HG03095 (cell line): ENCODE results near the gene FHIT.
"Not testable (repeated sequence)": the region's sequence is repeated elsewhere in the genome, so short reads cannot be mapped to it uniquely, and the experiment has no call there.

Experiments
- ATAC-seq: cut with Tn5 transposase; IDR thresholded peaks from one replicate; pipeline ENCODE4 v1.9.1; 2021; ENCODE audit warnings: moderate library complexity; ENCODE audit not compliant: unreplicated experiment

Gene FHIT

GRCh38 chr3:61117045-61117898 lies 134.0 kb downstream of the FHIT start:
- no peak for ATAC-seq

GRCh38 chr3:61114316-61114953 lies 136.8 kb downstream of the FHIT start:
- no peak for ATAC-seq

DNA sequence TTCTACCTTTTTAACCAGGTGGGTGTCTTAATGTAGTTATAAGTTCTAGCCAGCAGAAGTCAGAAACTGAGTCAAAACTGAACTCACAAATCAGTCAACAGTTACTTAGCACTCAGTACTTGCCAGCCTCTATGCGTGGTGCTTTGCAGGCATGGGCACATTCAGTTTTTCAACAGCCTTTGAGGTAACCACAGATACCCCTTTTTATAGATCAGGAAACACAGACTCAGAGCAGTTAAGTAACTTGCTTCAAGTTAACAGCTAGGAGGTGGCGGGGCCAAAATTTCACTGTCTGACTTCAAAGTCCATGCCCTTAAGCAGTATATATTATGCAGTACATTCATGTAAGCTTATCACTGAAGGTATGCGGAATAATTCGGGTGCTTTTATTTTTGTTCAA lies 139.4 kb downstream of the FHIT start:
- ATAC-seq: no peak

DNA sequence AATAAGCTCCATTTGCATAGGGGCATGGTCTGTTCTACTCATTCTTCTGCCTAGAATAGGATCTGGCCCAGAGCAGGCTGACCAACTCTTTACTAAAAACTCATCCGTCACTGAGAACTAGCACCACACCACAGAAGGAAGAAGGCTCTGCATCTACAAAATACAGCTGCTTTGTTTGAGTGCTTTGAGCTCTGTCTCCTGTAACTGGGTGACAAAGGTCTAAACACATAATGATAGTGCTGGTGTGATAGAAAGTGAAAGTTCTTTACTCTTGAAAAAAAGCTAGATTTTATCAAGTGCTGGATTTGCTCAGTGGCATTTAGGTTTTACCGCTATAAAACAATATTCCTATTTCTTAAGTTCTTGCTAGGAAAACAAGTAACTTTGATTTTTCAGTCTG lies 140.7 kb downstream of the FHIT start:
- peak; percentile 46 for ATAC-seq

DNA sequence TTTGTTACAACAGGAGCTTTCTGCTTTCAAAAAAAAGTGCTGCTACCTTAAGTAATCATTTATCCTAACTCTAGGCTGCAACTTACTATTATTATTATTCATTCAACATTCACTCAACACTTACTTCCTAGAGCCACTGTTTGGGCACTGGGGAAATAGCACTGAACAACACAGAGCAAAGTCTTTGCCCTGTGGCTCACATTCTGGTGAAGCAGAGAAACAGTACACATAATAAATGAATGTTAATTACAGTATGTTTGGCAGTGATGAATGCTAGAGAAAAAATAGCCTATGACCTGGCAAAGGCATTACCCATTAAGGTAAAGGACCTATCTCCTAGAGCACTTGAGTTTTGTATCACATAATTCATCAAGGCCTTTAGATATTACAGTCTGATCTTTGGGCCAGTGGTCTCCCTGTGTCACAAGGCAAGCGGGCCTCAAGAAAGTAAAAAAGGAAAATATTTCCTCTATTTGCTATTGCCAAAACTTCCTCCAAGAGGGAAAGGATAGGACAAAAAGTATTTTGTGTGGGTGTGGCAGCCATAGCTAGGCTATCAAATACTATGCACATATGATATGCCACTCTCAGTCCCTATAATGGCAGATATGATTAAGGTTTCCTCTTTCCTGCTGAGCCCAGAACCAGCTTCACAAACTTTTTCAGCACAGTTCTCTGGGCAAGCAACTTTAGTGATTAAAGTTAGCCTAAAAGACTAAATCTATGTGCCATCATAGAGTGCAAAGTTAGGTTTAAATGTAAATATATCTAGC lies 142.8 kb downstream of the FHIT start:
- ATAC-seq: no peak

DNA sequence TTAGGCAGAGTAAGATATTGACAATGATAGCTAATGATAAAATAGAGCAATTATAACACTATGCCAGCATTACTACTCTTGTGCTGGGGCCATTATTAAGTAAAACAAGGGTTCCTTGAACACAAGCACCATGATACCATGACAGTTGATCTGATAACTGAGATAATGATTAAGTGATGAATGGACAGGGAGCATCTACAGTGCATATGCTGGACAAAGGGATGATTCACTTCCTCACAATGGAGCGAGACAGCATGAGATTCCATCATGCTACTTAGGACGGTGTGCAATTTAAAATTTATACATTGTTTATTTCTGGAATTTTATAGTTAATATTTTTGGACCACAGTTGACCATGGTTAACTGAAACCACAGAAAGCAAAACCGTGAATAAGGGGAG lies 156.6 kb downstream of the FHIT start:
- ATAC-seq: no peak

DNA sequence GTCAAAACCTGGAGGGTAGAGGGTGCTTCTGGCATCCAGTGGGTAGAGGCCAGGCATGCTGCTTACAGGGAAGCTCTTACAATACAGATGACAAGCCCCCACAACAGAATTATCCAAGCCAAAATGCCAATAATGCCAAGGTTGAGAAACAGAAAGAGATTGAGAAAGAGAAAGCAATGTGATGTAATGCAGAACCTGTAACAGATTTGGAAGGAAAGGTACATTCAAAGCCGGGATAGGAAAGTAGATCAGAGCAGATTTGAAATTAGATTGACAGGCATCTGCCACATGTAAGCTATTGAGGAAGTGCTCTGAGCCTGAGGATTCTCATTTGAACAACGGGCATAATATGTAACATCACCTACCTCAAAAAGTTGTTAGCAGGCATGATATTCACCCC lies 157.9 kb downstream of the FHIT start:
- ATAC-seq: no peak

DNA sequence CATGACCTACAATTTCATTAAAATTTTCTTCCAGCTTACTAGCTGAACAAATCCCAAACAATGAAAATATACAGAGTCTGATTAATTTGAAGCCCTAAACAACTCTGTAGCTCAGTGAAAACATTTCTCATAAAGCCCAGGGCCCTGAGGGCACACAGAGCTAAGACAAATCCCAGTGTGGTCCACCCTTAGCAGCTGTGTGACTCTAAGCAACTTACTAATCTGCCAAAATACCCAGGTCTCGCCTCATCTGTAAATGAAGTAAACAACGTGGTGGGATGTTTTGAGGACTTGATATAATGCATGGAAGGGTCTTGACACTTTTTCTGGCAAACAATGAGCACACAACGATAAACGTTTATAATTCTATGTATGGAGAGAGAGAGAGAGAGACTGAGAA lies 158.4 kb downstream of the FHIT start:
- ATAC-seq: no peak

DNA sequence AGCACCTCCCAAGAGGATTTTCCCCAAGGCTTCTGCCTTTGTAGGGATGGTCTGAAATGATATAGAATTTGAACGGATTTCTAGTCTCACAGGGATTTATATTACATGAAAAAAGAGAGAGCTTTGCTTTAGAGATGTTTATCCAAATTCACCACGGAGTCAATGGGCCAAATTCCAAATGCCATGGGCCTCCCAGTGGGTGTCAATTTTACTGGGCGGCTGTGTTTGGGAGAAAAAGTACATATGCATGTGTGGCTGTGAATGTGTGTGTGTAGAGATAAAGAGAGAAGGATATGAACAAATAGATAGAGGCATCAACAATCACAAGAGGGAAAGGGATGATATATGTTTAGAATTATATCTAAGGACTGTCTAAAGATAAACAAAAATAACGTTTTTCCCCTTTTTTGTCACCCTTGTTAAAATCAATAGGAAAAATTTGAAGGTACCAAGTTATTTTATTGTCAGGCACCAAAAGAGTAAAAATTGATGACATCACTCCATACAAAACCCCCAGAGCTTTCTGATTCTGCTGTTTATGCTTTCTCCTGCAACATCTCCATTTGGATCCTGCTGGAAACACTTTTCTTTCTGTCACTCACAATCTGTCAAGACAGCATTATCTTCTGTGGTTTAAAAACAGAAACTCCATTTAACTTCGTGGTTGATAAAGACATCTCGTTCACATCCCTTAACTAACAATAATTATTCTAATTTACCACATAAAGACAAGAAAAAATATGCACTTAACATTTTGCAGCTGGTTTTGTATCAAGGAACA lies 160.7 kb downstream of the FHIT start:
- no peak for ATAC-seq

DNA sequence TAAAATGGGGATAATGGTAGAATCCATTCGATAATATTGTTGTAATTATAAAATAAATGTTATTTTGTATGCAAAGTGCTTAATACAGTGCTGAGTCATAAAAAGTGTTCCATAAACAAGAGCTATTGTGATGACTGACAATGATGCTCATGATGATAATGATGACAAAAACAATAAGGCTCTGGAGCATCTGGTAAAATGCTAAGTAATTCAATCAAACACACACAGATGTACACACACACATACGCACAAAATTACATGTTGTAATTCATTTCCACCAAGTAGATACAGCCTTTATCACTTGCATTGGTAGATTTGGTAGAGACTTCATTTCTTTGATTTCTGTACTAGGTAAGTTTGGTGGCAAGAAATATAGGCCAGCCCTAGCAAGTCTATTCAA lies 163.8 kb downstream of the FHIT start:
- no peak for ATAC-seq

- no peak for ATAC-seq
Measured at GRCh38 chr3:61081554-61081953, 169.7 kb downstream of the FHIT start.

DNA sequence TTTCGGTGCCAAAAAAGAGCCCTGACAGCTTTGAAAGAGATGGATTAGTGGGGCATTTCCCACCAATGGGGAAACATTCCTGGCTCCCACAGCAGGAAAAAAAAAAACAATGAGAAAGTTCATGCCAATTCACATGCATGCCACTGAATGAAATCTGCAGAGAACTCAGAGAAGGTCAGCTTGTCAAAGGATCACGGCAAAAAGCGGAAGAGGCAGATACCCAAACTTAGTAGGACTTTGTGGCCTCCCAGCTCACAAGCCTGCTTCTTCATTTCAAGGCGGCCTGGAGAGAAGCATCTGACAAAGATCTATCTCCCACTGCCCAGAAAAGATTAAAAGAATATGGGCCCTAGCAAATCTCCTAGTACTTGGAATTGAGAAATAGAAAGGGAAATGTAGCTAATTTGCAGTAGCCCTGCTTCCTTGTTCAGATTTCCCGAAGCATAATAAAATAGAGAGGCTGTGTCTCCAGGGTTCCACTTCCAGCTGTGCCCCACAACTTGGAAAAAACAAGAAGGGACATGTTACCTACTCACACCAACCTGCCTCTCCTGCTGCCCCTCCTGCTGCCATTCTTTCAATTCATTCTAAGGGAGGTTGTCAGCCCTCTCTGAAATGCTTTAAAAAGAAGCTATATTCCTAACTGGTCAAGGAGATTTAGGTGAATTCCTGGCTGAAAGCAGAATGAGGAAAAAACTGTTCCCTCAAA lies 170.4 kb downstream of the FHIT start:
- ATAC-seq: no peak

DNA sequence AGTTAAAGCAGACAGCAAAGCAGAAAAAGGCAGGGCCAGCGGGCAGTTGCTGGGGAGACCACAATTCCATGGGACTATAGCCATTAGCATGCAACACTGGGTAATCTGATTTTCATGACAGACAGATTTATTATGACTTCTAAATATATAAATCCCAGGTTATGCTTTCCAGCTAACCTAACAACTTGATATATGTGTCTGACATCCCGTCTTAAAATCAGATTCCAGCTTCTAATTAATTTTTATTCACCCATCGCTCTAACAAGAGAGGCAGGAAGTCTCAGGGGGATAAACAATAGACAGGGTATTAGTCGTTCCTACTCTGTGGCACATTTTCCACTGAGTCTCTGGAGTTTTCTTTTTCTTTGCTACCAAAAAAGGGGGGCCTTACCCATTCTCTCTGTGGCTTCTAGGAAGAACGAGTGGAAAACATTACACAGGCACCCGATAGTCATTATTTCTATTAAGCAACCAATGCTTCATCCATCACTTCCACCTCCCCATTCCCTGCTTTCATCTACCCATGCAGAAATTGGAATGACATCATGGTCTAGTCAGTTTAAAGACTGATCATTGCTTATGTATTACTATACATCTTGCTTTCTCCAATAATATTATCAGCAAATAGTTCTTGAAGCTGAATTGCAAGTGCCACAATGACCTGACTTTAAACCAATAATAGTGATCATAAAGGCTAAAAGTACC lies 173.1 kb downstream of the FHIT start:
- no peak for ATAC-seq

GRCh38 chr3:61077551-61077950 lies 173.7 kb downstream of the FHIT start:
- ATAC-seq: no peak

- ATAC-seq: no peak
Measured at GRCh38 chr3:61074783-61075182, 176.5 kb downstream of the FHIT start.

DNA sequence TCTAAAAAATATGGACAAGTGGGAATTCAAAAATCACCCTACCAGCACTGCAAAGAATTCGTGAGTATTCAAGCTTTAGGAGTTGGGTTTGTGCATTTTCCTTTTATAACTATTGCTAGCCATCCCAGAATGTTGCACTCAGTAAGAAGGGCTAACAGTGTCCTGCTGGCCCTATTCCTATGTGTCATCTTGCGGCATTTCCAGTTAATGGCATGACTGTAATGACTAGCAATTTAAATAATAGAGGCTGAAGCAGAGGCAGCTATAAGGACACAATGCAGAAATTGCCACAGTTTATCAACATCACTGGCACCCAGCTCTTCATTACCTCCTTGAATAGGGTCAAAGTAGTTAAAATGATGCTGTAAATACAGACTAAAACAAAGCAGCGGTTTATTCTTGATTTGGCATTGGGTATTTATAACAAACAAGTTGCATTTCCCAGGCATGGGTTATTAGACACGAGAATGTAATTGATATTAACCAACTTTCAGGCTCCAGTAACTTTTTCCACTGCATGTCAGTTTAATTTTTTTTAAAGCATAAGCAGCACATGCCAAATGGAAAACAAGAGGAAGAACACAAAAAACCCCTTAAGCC lies 177.6 kb downstream of the FHIT start:
- no peak for ATAC-seq

DNA sequence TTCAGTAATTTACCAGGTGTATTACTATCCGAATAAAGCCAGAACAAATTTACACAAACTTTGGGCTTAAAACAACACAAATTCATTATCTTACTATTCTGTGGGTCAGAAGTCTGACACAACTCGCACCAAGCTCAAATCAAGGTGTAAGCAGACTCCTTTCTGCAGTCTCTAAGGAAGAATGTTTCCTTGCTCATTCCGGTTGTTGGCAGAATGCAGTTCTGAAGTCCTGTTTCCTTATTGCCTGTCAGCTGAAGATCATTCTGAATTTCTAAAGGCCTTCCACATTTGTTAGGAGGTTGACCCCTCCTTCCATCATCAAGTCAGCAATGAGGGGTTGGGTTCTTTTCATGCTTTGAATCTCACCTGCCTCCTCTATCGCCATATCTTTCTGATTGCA lies 183.2 kb downstream of the FHIT start:
- ATAC-seq: no peak

GRCh38 chr3:61066800-61067199 lies 184.5 kb downstream of the FHIT start:
- ATAC-seq: no peak

DNA sequence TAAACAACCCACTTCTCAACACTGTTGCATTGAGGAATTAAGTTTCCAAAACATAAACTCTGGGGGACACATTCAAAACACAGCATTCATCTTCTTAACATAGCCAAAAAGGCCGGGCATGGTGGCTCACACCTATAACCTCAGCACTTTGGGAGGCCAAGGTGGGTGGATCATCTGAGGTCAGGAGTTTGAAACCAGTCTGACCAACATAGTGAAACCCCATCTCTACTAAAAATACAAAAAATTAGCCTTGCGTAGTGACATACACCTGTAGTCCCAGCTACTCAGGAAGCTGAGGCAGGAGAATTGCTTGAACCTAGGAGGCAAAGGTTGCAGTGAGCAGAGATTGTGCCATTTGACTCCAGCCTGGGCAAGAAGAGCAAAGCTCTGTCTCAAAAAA lies 185.0 kb downstream of the FHIT start:
- ATAC-seq: not testable (repeated sequence)
